Rectal smooth muscle tissue (tissue), 1 donor: ENCODE measurements around the gene CSNK1G3.
"Not testable (repeated sequence)": the region's sequence is repeated elsewhere in the genome, so short reads cannot be mapped to it uniquely, and the experiment has no call there.

Experiments used
- H3K27ac ChIP-seq: one replicate; pipeline ENCODE4 v1.7.0; 2013; ENCODE audit warnings: low read depth, low read length, inconsistent platforms
- H3K27me3 ChIP-seq: one replicate; pipeline ENCODE4 v1.7.0; 2013; ENCODE audit warnings: low read length; ENCODE audit not compliant: control insufficient read depth, insufficient read depth
- H3K36me3 ChIP-seq: one replicate; pipeline ENCODE4 v1.7.0; 2013; ENCODE audit warnings: low read length; ENCODE audit not compliant: control insufficient read depth, insufficient read depth
- H3K4me1 ChIP-seq: one replicate; pipeline ENCODE4 v1.7.0; 2013; ENCODE audit warnings: low read length; ENCODE audit not compliant: control insufficient read depth, insufficient read depth
- H3K4me3 ChIP-seq: one replicate; pipeline ENCODE4 v1.7.0; 2013; ENCODE audit warnings: low read length
- H3K9ac ChIP-seq: one replicate; pipeline ENCODE4 v1.7.0; 2013; ENCODE audit warnings: low read length

Gene CSNK1G3

GRCh38 chr5:123637028-123637427, 125.1 kb downstream of the CSNK1G3 start:
- H3K27ac ChIP-seq, H3K4me1 ChIP-seq, H3K9ac ChIP-seq, H3K36me3 ChIP-seq, H3K27me3 ChIP-seq, H3K4me3 ChIP-seq: not testable (repeated sequence)

- H3K4me3 ChIP-seq: no peak overlapping the region
- H3K9ac ChIP-seq: no peak overlapping the region
- H3K36me3 ChIP-seq: no peaks in the 10 kb centered on the region
- no peaks in the 10 kb centered on the region for H3K27me3 ChIP-seq
- H3K4me1 ChIP-seq: no peaks in the 10 kb centered on the region
- no peak overlapping the region for H3K27ac ChIP-seq
Observed at GRCh38 chr5:123639244-123639643, 127.3 kb downstream of the CSNK1G3 start.

DNA sequence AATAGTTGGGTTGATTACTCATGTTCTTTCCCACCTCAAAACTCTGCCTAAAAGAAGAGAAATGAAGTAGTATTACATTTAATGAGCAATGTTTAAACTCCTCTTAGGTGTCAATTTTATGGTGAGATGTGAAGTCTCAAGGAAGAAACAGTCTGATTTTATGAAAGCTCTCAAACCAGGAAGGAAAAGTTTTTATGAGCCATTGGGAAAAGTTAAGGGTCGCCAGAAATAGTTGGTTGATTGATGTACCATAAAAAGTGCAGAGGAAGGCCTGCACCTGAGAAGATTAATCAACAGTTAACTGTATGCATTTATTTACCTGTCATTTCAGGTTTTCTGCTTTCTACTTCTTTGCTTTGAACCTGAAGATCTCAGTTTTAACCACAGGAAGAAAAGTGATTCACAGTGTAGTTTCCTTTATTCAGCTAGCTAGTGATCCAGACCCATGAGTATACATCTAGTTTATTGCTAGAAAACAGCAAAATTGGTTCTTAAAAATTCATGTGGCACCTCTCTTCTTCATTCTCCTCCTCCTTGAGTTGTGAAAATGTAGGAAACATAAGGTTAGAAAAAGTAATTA, 133.1 kb downstream of the CSNK1G3 start:
- H3K27me3 ChIP-seq: no peaks in the 10 kb centered on the region
- no peak overlapping the region for H3K27ac ChIP-seq
- no peaks in the 10 kb centered on the region for H3K36me3 ChIP-seq
- H3K4me1 ChIP-seq: no peaks in the 10 kb centered on the region
- H3K9ac ChIP-seq: no peak overlapping the region
- no peak overlapping the region for H3K4me3 ChIP-seq

DNA sequence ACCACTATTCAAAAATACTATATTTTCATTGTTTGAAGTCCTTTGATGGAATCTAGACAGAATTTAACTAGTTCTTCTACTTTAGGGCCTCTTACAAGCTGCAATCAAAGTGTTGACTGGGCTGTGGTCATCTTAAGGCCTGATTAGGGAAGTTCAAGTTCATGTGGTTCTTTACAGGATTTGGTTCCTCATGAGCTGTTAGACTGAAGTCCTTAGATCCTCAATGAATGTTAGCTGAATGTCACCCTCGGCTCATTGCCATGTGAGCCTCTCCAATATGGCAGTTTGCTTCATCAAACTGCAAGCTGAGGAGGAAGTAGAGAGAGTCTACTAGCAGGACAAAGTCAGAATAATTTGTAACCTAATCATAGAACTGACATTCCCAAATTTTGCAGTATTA, 135.1 kb downstream of the CSNK1G3 start:
- H3K4me1 ChIP-seq: no peaks in the 10 kb centered on the region
- no peaks in the 10 kb centered on the region for H3K36me3 ChIP-seq
- no peak overlapping the region for H3K4me3 ChIP-seq
- no peak overlapping the region for H3K9ac ChIP-seq
- no peaks in the 10 kb centered on the region for H3K27me3 ChIP-seq
- no peak overlapping the region for H3K27ac ChIP-seq

DNA sequence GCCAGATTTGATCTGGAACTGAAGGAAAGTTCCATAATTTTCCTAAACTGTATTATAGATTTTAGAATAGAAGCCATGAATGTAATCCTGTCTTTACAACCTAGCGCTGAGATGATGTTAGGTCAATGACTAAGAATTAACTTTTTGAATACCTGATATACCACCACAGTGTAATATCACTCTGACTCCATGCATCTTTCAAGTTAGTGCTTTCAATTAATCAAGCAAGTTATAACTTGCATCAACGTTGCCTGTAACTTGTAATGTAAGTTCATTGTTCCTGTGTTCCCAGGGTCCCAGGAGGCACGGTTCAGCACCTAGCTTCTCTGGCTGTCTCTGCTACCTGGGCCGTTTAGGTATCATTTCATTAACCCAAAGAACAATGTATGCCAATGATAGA, 139.3 kb downstream of the CSNK1G3 start:
- H3K27me3 ChIP-seq: no peaks in the 10 kb centered on the region
- H3K4me3 ChIP-seq: no peak overlapping the region
- H3K36me3 ChIP-seq: no peaks in the 10 kb centered on the region
- no peak overlapping the region for H3K27ac ChIP-seq
- no peak overlapping the region for H3K9ac ChIP-seq
- H3K4me1 ChIP-seq: no peaks in the 10 kb centered on the region

- H3K36me3 ChIP-seq: no peaks in the 10 kb centered on the region
- no peak overlapping the region for H3K27ac ChIP-seq
- no peak overlapping the region for H3K4me3 ChIP-seq
Observed at GRCh38 chr5:123659011-123659410, 147.0 kb downstream of the CSNK1G3 start.

DNA sequence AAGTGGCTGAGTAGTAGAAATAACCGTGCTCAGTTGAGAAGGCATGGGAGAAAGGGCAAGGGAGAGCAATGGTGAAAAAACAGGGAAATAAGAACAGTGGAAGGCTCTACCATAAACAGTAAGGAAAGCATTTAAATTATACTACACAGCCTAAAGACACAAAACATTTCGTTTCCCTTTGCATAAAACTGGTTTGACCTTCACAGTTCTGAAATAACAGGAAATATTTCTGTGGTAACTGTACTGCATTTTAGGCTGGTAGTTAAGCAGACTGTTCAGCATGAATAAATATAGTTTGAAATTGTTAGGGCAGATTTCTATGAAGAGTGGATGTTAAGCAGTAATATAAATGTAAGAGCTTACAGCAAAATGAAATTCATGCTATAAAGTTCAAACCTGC, 147.5 kb downstream of the CSNK1G3 start:
- Histone ChIP-seq H3K27me3 (no peaks in the 10 kb centered on the region), H3K36me3 (no peaks in the 10 kb centered on the region), H3K27ac (no peak overlapping the region), H3K4me1 (no peaks in the 10 kb centered on the region), H3K4me3 (no peak overlapping the region), H3K9ac (no peak overlapping the region)

More at GRCh38 chr5:123659011-123659410, 147.0 kb downstream of the CSNK1G3 start:
- H3K9ac ChIP-seq: no peak overlapping the region
- no peaks in the 10 kb centered on the region for H3K4me1 ChIP-seq
- H3K27me3 ChIP-seq: no peaks in the 10 kb centered on the region

- H3K4me1 ChIP-seq: no peaks in the 10 kb centered on the region
- no peak overlapping the region for H3K9ac ChIP-seq
- H3K27ac ChIP-seq: no peak overlapping the region
- no peaks in the 10 kb centered on the region for H3K36me3 ChIP-seq
- H3K27me3 ChIP-seq: no peaks in the 10 kb centered on the region
- H3K4me3 ChIP-seq: no peak overlapping the region
Observed at GRCh38 chr5:123664961-123665360, 153.0 kb downstream of the CSNK1G3 start.

DNA sequence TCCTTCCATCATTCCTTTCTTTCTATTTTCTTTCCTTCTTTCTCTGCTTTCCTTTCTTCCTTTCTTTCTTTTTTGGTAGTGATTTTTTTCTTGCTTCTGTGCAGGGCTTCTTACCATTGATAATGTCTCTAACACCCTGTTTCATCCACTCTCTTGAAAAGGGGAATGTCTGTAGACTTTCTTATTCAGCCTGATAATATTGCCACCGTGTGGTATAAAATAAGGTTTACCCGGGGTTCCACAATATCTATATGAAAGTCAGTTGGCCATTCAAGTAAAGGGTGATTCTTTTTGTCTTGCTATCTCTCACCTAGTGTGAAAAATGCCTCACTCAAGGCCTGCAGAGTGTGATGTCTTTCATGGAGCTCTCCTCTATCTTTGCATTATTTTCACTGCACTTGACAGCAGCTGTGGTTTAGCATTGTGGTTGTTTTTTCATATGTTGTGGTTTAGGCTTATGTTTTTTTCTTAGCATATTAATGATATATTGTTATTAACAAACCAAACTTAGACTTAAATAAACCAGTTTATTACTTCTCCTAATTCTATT, 153.9 kb downstream of the CSNK1G3 start:
- H3K27me3 ChIP-seq: no peaks in the 10 kb centered on the region
- H3K9ac ChIP-seq: no peak overlapping the region
- no peaks in the 10 kb centered on the region for H3K4me1 ChIP-seq
- no peaks in the 10 kb centered on the region for H3K36me3 ChIP-seq
- no peak overlapping the region for H3K4me3 ChIP-seq
- no peak overlapping the region for H3K27ac ChIP-seq
